ENCODE results near the gene GCDH.

DNA sequence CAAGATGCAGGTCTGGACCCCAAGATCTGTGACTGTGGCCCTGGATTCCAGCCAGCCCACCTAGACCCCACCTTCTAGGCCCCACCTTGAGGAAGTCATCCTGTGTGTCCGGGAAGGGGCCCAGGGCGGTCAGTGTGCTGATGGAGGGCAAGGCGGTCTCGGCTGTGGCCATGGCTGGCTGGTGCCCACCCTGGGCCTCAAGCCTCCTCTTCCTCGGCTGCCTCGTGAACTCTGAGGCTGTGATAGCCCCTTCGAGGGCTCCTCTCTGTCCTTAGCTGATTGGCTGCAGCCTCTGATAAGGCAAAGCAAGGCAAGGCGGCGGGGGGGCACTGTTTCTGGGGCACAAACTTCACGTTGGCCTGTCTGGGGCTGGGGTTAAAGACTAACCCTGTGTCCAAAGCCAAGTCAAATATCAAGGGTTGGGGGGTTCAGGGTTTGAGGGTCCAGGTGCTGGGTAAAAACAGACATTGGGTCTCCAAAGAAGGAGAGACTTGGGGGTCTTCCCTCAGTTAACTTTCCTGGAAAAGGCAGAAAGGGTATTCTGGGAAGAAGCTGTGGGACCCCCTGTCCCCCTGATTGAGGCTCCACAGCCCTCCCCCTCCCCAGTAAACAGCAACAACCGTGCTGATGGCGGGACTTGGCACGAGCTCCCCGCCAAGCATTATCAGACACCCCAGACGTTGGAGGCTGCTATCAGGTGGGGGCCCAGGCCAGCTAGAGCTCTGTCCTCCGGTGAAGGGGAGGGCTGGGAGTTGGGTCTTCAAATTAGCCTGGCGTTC, 3.8 kb upstream of the GCDH start, which contains the start of gene KLF1:
- TF ChIP-seq, protein P1, sequence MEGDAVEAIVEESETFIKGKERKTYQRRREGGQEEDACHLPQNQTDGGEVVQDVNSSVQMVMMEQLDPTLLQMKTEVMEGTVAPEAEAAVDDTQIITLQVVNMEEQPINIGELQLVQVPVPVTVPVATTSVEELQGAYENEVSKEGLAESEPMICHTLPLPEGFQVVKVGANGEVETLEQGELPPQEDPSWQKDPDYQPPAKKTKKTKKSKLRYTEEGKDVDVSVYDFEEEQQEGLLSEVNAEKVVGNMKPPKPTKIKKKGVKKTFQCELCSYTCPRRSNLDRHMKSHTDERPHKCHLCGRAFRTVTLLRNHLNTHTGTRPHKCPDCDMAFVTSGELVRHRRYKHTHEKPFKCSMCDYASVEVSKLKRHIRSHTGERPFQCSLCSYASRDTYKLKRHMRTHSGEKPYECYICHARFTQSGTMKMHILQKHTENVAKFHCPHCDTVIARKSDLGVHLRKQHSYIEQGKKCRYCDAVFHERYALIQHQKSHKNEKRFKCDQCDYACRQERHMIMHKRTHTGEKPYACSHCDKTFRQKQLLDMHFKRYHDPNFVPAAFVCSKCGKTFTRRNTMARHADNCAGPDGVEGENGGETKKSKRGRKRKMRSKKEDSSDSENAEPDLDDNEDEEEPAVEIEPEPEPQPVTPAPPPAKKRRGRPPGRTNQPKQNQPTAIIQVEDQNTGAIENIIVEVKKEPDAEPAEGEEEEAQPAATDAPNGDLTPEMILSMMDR (IDR thresholded peaks at IDR 0.05): no peak
- TF ChIP-seq POLR2A (IDR thresholded peaks at IDR 0.05): no peak
